HL-60 (cell line): Measurements from ENCODE around the gene ARHGAP24.
"Not testable (repeated sequence)": the region's sequence is repeated elsewhere in the genome, so short reads cannot be mapped to it uniquely, and the experiment has no call there.

Experiments
- DNase-seq, 2 experiments: peaks; one replicate each; pipeline ENCODE4 v3.0.0-alpha.2; 2010 to 2020; ENCODE audit warnings: low read depth in 1 of 2, low spot score in 1 of 2
- H3K27ac ChIP-seq: fragments of 250-450 bp; sonication (Bioruptor Pico); replicated peaks from 2 replicates; pipeline ENCODE4 v1.5.1; 2020; ENCODE audit warnings: mild to moderate bottlenecking, moderate library complexity
- H3K27me3 ChIP-seq: fragments of 250-450 bp; sonication (Bioruptor Pico); 2 replicates; pipeline ENCODE4 v1.5.1; 2021; ENCODE audit warnings: mild to moderate bottlenecking, moderate library complexity; ENCODE audit not compliant: insufficient read depth, poor library complexity, severe bottlenecking
- H3K4me3 ChIP-seq: replicated peaks from 2 replicates; pipeline ENCODE4 v1.5.1; 2011; ENCODE audit warnings: mild to moderate bottlenecking, control low read depth, low read length; ENCODE audit not compliant: insufficient read depth
- GABPA ChIP-seq: IDR thresholded peaks from 2 replicates; pipeline ENCODE4 v1.6.1; 2012; ENCODE audit warnings: low read depth
- POLR2AphosphoS5 ChIP-seq: IDR thresholded peaks from 2 replicates; pipeline ENCODE4 v1.6.1; 2012; ENCODE audit warnings: low read depth
- SPI1 ChIP-seq: IDR thresholded peaks from 2 replicates; pipeline ENCODE4 v1.6.1; 2012; ENCODE audit warnings: low read depth, mild to moderate bottlenecking, borderline replicate concordance
- TF ChIP-seq, protein P1 (sequence below): IDR thresholded peaks from one replicate; pipeline ENCODE4 v1.5.1; 2011; ENCODE audit warnings: low read length, control low read depth, inconsistent platforms; ENCODE audit not compliant: insufficient read depth
- TF ChIP-seq, protein P2 (sequence below): IDR thresholded peaks from 2 replicates; pipeline ENCODE4 v1.6.1; 2012; ENCODE audit warnings: low read depth; ENCODE audit not compliant: insufficient replicate concordance

ARHGAP24 gene

DNA sequence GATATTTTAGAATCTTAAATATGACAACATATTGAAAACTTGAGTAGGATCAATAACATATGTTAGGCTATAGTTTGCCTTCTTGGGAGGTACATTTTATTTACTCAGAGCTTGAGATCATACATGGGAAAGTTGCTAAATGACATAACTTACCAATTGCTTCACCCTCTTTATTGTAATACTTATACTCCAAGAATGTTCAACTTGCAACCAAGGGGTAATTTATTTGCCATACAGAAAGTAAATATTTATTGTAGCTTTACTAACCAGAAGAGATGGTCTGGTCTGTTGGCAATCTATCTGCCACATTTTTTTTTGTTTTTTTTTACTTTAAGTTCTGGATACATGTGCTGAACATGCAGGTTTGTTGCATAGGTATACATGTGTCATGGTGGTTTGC is 426.6 kb downstream of the ARHGAP24 start:
- no peak overlapping the region for H3K27ac ChIP-seq
- TF ChIP-seq SPI1: no peak
- no peak for TF ChIP-seq GABPA
- TF ChIP-seq, protein P1, sequence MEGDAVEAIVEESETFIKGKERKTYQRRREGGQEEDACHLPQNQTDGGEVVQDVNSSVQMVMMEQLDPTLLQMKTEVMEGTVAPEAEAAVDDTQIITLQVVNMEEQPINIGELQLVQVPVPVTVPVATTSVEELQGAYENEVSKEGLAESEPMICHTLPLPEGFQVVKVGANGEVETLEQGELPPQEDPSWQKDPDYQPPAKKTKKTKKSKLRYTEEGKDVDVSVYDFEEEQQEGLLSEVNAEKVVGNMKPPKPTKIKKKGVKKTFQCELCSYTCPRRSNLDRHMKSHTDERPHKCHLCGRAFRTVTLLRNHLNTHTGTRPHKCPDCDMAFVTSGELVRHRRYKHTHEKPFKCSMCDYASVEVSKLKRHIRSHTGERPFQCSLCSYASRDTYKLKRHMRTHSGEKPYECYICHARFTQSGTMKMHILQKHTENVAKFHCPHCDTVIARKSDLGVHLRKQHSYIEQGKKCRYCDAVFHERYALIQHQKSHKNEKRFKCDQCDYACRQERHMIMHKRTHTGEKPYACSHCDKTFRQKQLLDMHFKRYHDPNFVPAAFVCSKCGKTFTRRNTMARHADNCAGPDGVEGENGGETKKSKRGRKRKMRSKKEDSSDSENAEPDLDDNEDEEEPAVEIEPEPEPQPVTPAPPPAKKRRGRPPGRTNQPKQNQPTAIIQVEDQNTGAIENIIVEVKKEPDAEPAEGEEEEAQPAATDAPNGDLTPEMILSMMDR: no peak
- TF ChIP-seq POLR2AphosphoS5: no peak
- TF ChIP-seq, protein P2, sequence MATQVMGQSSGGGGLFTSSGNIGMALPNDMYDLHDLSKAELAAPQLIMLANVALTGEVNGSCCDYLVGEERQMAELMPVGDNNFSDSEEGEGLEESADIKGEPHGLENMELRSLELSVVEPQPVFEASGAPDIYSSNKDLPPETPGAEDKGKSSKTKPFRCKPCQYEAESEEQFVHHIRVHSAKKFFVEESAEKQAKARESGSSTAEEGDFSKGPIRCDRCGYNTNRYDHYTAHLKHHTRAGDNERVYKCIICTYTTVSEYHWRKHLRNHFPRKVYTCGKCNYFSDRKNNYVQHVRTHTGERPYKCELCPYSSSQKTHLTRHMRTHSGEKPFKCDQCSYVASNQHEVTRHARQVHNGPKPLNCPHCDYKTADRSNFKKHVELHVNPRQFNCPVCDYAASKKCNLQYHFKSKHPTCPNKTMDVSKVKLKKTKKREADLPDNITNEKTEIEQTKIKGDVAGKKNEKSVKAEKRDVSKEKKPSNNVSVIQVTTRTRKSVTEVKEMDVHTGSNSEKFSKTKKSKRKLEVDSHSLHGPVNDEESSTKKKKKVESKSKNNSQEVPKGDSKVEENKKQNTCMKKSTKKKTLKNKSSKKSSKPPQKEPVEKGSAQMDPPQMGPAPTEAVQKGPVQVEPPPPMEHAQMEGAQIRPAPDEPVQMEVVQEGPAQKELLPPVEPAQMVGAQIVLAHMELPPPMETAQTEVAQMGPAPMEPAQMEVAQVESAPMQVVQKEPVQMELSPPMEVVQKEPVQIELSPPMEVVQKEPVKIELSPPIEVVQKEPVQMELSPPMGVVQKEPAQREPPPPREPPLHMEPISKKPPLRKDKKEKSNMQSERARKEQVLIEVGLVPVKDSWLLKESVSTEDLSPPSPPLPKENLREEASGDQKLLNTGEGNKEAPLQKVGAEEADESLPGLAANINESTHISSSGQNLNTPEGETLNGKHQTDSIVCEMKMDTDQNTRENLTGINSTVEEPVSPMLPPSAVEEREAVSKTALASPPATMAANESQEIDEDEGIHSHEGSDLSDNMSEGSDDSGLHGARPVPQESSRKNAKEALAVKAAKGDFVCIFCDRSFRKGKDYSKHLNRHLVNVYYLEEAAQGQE: no peak
- H3K27me3 ChIP-seq: no peaks in the 10 kb centered on the region
- DNase-seq: no peak
- H3K4me3 ChIP-seq: no peak overlapping the region

DNA sequence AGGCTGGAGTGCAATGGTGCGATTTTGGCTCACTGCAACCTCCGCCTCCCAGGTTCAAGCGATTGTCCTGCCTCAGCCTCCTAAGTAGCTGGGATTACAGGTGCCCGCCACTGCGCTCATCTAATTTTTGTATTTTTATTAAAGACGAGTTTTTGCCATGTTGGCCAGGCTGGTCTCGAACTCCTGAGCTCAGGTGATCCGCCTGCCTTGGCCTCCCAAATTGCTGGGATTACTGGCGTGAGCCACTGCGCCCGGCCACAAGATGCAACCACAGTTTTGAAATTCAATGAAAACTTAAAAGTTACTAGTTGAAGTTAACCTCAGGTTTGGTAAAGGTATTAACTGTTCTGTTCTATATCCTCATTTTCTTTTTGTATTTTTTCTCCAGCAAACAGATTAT is 427.7 kb downstream of the ARHGAP24 start:
- H3K4me3 ChIP-seq, H3K27ac ChIP-seq, DNase-seq, H3K27me3 ChIP-seq: not testable (repeated sequence)

DNA sequence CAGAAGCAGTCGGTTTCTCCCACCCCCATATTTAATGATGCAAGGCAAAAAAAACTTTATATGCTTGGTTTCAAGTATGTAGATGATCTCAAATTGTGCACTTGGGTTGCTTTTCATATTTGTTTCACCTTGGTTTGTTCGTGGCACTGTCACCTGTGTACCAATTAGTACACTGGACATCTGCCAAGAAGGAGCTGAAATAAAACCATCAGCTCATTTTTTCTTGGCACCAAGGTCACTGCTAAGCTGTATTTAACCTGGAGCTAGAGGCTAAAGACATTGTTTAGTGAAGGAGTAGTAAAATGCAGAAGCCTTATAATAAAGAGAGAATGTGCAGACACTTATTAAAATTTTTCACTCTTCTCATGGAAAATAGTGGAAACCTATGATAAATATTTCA is 430.8 kb downstream of the ARHGAP24 start:
- H3K27me3 ChIP-seq: no peaks in the 10 kb centered on the region
- no peak for DNase-seq
- H3K27ac ChIP-seq: no peak overlapping the region
- TF ChIP-seq POLR2AphosphoS5 (no peak), SPI1 (no peak), GABPA (no peak)
- TF ChIP-seq, protein P1: no peak
- TF ChIP-seq, protein P2: no peak
- no peak overlapping the region for H3K4me3 ChIP-seq

DNA sequence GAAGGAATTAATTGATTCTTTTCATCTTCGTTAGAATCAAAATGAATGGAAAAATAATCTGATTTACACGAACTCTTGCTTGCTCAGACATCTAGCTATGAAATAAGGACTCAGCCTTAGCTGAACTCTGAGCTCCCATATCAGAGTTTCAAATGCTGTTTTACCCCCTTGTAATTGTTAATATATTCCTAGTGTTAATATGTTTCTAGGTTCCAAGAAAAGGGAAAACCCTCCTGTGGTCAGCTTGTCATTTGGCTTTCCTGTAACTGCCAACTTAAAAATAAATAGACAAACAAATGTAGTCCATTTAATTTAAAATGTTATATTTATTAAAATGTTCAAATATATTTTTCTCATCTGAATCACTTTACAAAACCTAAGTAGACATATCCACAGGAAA is 432.1 kb downstream of the ARHGAP24 start:
- Histone ChIP-seq H3K4me3 (no peak overlapping the region), H3K27me3 (no peaks in the 10 kb centered on the region), H3K27ac (no peak overlapping the region)
- no peak for DNase-seq
- TF ChIP-seq, protein P2: no peak
- TF ChIP-seq GABPA: no peak
- TF ChIP-seq POLR2AphosphoS5: no peak
- TF ChIP-seq, protein P1: no peak
- no peak for TF ChIP-seq SPI1
